Brain microvascular endothelial cell (primary cell): ENCODE measurements around the gene PRPF6.

ENCODE experiments used
- DNase-seq: peaks from one replicate; pipeline ENCODE4 v3.0.0-alpha.2; 2020
- H3K27ac ChIP-seq: fragments of 250-450 bp; sonication (Bioruptor Pico); 2 replicates; pipeline ENCODE4 v1.5.1; 2020; ENCODE audit warnings: mild to moderate bottlenecking, moderate library complexity
- H3K27me3 ChIP-seq: fragments of 250-450 bp; sonication (Bioruptor Pico); replicated peaks from 2 replicates; pipeline ENCODE4 v1.5.1; 2020; ENCODE audit warnings: mild to moderate bottlenecking
- H3K36me3 ChIP-seq: fragments of 250-450 bp; sonication (Bioruptor Pico); replicated peaks from 2 replicates; pipeline ENCODE4 v1.5.1; 2020; ENCODE audit warnings: mild to moderate bottlenecking
- H3K4me3 ChIP-seq: 2 replicates; pipeline ENCODE4 v1.5.1; 2011; ENCODE audit warnings: low read depth, mild to moderate bottlenecking, control low read depth, low read length, moderate library complexity
- CTCF ChIP-seq: IDR thresholded peaks from 2 replicates; pipeline ENCODE4 v1.5.1; 2011; ENCODE audit warnings: low read depth, mild to moderate bottlenecking, moderate library complexity, low read length, control low read depth, inconsistent platforms; ENCODE audit errors: missing control alignments
- in situ Hi-C: cut with HindIII; loops from 2 replicates; pipeline ENCODE4 v1.10.0; 2017; ENCODE audit warnings: low sequenced_read_pairs, low pct_ligation_motif_present

PRPF6 gene

GRCh38 chr20:63966172-63966943 lies 14.6 kb upstream of the PRPF6 start:
- Histone ChIP-seq H3K36me3 (peaks cover 55% of the 10 kb centered on the region), H3K27ac (no peak overlapping the region), H3K4me3 (no peak overlapping the region), H3K27me3 (no peaks in the 10 kb centered on the region)
- DNase-seq, result no peak
- no peak for TF ChIP-seq CTCF
- in situ Hi-C loops, result no loop called here

DNA sequence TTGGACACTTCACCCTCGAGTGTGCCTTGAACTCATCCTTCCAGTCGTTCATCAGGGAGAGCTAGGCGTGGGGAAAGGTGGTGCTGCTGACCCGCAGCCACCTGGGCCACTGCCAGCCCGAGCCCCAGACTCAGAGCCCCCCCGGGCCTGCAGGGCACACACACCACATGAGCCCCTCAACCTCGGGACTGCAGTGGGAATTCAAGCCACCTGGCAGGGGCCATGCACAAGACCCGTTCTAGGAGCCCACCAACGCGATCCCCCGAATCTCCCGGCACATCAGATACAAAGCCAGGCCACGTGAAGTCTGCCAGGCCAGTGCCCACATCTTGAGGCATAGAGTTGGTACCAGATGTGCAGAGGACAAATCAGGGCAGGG lies 14.0 kb upstream of the PRPF6 start:
- Histone ChIP-seq H3K4me3 (no peak overlapping the region), H3K36me3 (peaks cover 49% of the 10 kb centered on the region), H3K27me3 (no peaks in the 10 kb centered on the region), H3K27ac (no peak overlapping the region)
- no peak for TF ChIP-seq CTCF
- no peak for DNase-seq
- in situ Hi-C loops, result no loop called here

DNA sequence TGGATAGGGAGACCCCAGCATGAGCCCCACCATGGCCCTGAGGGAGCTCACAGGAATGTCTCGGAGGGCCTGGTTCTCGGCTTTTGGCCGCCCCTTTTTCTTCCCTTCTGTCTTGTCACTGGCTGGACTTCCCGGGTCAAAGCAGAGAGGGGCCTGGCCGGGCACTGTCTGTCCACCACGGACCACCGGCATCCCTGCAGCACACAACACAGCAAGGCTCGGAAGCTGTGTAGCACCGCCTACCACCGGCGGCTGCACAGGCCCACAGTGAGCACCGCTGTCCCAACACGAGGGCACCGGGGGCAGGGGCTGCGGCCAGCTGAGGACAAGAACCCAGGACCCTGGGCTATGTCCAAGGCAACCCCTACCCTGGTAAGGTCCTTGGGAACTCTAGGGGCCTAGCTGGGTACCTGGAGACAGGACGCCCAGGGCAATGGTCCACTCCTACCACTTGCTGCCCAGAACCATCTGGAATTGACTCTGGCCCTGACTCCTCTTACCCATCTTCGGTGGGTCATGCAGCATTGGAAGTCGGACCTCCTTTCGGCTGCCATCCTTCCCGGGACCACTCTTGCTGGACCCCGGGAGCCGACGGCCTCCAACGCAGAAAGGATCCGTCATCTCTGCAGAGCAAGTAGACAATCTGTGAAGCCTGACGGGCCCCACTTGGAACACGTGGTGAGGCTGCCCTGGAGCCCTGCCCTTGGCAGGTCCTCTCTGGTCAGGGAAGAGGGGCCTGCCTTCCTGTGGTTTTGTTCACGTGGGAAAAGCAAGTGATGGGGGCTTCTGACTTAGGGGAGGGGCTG lies 13.4 kb upstream of the PRPF6 start:
- in situ Hi-C loops, result no loop called here
- H3K4me3 ChIP-seq, result no peak overlapping the region
- no peak for DNase-seq
- no peaks in the 10 kb centered on the region for H3K27me3 ChIP-seq
- H3K36me3 ChIP-seq, result peaks cover 43% of the 10 kb centered on the region
- TF ChIP-seq CTCF, result no peak
- H3K27ac ChIP-seq, result no peak overlapping the region

- Histone ChIP-seq H3K4me3 (peak overlapping the region; percentile 59), H3K27me3 (no peaks in the 10 kb centered on the region), H3K27ac (no peak overlapping the region), H3K36me3 (peaks cover 35% of the 10 kb centered on the region)
- in situ Hi-C loops, result no loop called here
- TF ChIP-seq CTCF, result no peak
- no peak for DNase-seq
Observed at GRCh38 chr20:63968136-63968927, 12.6 kb upstream of the PRPF6 start.

GRCh38 chr20:63968928-63969760 lies 11.8 kb upstream of the PRPF6 start:
- no peak for TF ChIP-seq CTCF
- peaks cover 27% of the 10 kb centered on the region for H3K36me3 ChIP-seq
- H3K27me3 ChIP-seq, result no peaks in the 10 kb centered on the region
- in situ Hi-C loops, result no loop called here
- no peak overlapping the region for H3K27ac ChIP-seq
- no peak for DNase-seq
- peak overlapping the region; percentile 59 for H3K4me3 ChIP-seq
